ENCODE measurements around the gene VSIG8. TPM values are rescaled to one million over a fixed set of nuclear protein-coding genes. Genes with fewer than 3 reads are reported as not detected.
"Not testable (repeated sequence)": the region's sequence is repeated elsewhere in the genome, so short reads cannot be mapped to it uniquely, and the experiment has no call there.

Gene VSIG8, protein sequence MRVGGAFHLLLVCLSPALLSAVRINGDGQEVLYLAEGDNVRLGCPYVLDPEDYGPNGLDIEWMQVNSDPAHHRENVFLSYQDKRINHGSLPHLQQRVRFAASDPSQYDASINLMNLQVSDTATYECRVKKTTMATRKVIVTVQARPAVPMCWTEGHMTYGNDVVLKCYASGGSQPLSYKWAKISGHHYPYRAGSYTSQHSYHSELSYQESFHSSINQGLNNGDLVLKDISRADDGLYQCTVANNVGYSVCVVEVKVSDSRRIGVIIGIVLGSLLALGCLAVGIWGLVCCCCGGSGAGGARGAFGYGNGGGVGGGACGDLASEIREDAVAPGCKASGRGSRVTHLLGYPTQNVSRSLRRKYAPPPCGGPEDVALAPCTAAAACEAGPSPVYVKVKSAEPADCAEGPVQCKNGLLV
- 10 to 100 TPM; 14.6 to 54.5 (median 43.1) TPM for total RNA-seq

- no peak within 1 kb of the TSS for H3K4me3 ChIP-seq (ENCODE audit: low read depth, poor library complexity, severe bottlenecking)
- 46 to 51% methylated on average over 4 of the region's 4 CpGs for WGBS, 2 donors
- TF ChIP-seq CTCF (IDR thresholded peaks at IDR 0.05) (no peak), POLR2A (IDR thresholded peaks at IDR 0.05) (no peak)
- intact Hi-C loops (cut with DNase I; ENCODE audit: low total_unique reads): no loop called here
- no peak for DNase-seq (ENCODE audit: low spot score in 2 of 2)
Measured at GRCh38 chr1:159862557-159862956, at the start of gene VSIG8. Gene VSIG8 (minus strand): TSS chr1:159862657. CDS start chr1:159862521, 136 bp downstream.

DNA sequence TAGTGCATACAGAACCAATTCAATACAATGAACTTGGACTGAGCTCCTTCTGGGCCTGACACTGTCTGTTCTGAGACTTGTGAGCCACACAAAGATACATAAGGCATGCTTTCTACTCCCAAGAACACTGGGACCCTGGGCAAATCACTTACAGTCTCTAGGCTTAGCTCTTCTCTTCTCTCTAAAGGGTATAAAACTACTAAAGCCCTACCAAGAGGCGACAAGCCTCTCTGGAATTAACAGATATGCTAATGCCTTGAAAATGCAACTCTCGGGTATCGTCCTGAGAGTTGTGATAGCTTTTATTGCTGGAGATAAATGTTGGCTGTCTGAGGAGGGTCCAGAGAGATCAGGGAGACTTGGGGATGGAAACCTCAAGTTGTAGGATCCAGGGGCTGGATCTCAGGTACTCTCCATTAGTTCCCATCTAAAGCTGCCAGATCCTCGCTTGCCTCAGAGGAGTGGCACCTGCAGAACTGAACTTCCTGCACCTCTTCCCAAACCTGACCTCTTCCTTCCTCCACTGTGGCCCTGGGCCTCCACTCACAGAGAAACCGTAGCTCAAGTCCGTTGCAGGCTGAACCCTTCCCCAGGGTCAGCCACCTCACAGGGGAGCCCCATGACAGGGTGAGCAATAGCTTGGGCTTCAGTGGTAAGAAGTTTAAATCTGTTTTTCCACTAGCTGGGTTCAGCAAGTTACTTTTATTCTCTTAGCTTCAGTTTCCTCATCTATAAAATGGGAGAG, 49.0 kb upstream of the VSIG8 start:
- TF ChIP-seq CTCF (IDR thresholded peaks at IDR 0.05): no peak
- no peak for TF ChIP-seq POLR2A (IDR thresholded peaks at IDR 0.05)
- intact Hi-C loops (cut with DNase I; ENCODE audit: low total_unique reads): no loop called here
- H3K4me3 ChIP-seq (ENCODE audit: low read depth, poor library complexity, severe bottlenecking): no peak overlapping the region
- no peak for DNase-seq (ENCODE audit: low spot score in 2 of 2)
- WGBS, 2 donors: 67 to 76% methylated on average over 6 of the region's 6 CpGs

DNA sequence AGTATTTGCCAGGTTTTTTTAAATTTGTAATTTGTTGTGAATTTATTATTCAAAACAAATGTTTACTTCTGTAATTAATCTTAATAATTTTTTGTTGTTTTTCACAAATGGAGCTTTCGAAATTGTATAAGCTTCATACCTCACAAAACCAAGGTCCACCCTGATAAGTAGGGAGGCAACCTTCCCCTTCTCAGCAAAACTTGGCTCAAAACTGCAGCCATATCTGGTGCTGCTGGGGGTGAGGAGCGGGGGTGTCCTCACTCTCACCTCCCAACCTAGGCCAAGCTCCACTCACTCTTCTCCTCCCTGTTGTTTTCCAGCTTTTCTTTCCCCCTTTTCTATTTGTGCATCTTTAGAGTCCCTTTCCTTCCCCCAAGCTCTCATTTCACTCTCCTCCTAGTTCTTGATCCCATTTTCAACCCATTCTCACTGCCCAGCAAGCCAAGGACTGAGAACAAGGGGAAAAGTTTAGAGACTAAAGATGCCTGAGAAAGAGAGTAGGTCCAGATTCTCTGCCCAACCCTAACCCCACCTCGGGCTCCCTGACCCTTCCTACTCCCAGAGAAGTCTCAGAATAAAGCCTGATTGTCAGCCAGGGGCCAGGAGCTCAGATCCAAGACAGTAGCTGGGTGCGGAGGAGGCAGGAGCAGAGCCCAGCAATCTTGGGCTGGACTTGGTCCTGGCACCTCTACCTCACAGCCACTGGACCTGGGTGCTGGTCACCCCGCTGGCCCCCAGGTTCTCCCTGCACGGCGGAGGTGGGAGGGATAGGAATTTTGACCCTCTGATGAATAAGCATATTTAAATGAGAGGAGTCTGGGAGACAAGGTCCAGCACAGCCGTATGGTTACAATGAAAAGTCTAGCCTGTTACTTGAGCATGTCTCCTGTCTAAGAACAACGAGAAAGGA, 45.8 kb upstream of the VSIG8 start:
- 88% methylated on average over 8 to 9 of the region's 9 CpGs for WGBS, 2 donors
- H3K4me3 ChIP-seq (ENCODE audit: low read depth, poor library complexity, severe bottlenecking): no peak overlapping the region
- intact Hi-C loops (cut with DNase I; ENCODE audit: low total_unique reads): no loop called here
- DNase-seq (ENCODE audit: low spot score in 2 of 2): peak in 1 of 2 donors; percentile 21
- TF ChIP-seq POLR2A (IDR thresholded peaks at IDR 0.05): no peak
- TF ChIP-seq CTCF (IDR thresholded peaks at IDR 0.05): no peak

DNA sequence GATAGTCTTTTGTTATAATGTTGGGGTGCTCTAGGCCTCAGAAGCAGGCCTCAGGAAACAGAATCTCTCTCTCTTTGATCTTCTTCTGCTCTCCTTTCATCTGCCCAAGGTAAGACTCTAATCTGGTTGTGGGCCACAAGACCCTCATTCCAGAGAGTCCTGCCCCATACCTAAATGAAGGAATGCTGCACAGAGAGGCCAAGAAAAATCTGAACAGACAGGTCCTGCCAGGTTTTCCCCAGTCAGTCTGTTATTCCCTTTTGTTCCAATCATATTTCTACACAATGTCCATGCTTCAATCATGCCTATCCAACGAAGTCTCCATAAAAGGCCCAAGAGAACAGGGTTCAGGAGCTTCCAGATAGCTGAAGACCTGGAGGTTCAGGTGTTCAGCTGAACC, 44.5 kb upstream of the VSIG8 start:
- WGBS, 2 donors: 39 to 48% methylated on average over 1 of the region's 1 CpG
- no peak for DNase-seq (ENCODE audit: low spot score in 2 of 2)
- H3K4me3 ChIP-seq (ENCODE audit: low read depth, poor library complexity, severe bottlenecking): no peak overlapping the region
- TF ChIP-seq POLR2A (IDR thresholded peaks at IDR 0.05) (no peak), CTCF (IDR thresholded peaks at IDR 0.05) (no peak)
- intact Hi-C loops (cut with DNase I; ENCODE audit: low total_unique reads): no loop called here

DNA sequence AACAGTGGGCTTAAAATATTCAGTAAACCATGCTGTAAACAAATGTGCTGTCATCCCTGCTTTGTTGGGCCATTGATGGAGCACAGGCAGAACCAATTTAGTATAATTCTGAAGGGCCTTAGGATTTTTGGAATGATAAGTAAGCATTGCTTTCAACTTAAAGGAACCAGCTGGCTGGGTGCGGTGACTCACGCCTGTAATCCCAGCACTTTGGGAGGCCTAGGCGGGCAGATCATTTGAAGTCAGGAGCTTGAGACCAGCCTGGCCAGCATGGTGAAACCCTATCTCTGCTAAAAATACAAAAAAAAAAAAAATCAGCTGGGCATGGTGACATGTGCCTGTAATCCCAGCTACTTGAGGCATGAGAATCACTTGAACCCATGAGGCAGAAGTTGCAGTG, 41.6 kb upstream of the VSIG8 start:
- 64 to 81% methylated on average over 3 of the region's 3 CpGs for WGBS, 2 donors
- intact Hi-C loops (cut with DNase I; ENCODE audit: low total_unique reads): not testable (repeated sequence)

More for the DNA sequence above, 41.6 kb upstream of the VSIG8 start:
- not testable (repeated sequence) for H3K4me3 ChIP-seq (ENCODE audit: low read depth, poor library complexity, severe bottlenecking); DNase-seq (ENCODE audit: low spot score in 2 of 2)
